Osteoblast (primary cell): ENCODE results near the gene RABEPK. TPM values are rescaled to one million over a fixed set of nuclear protein-coding genes. Genes with fewer than 3 reads are reported as not detected.

Experiments
- DNase-seq: peaks from one replicate; pipeline ENCODE4 v3.0.0; 2011; ENCODE audit warnings: low spot score, mixed read lengths; ENCODE audit not compliant: insufficient read length; ENCODE audit errors: missing footprints
- H2AFZ ChIP-seq: 2 replicates; pipeline ENCODE4 v1.6.0; 2011; ENCODE audit warnings: mild to moderate bottlenecking, low read length
- H3K27ac ChIP-seq: 2 replicates; pipeline ENCODE4 v1.5.1; 2011; ENCODE audit warnings: mild to moderate bottlenecking, low read depth, low read length, moderate library complexity
- H3K27me3 ChIP-seq: 2 replicates; pipeline ENCODE4 v1.6.0; 2012; ENCODE audit warnings: mild to moderate bottlenecking, control low read depth, inconsistent platforms, low read length, moderate library complexity; ENCODE audit not compliant: insufficient read depth
- H3K36me3 ChIP-seq: 2 replicates; pipeline ENCODE4 v1.5.1; 2011; ENCODE audit warnings: mild to moderate bottlenecking, low read length, control low read depth, moderate library complexity; ENCODE audit not compliant: insufficient read depth
- H3K4me1 ChIP-seq: 2 replicates; pipeline ENCODE4 v1.5.1; 2011; ENCODE audit warnings: mild to moderate bottlenecking, low read length, control low read depth, moderate library complexity; ENCODE audit not compliant: insufficient read depth
- H3K4me2 ChIP-seq: 2 replicates; pipeline ENCODE4 v1.6.0; 2011; ENCODE audit warnings: mild to moderate bottlenecking, low read length; ENCODE audit not compliant: insufficient read depth
- H3K4me3 ChIP-seq: fragments of 200-600 bp; sonication (generic); 3 replicates; pipeline ENCODE4 v1.5.1; 2012; ENCODE audit warnings: mild to moderate bottlenecking, low read length, inconsistent platforms; ENCODE audit not compliant: insufficient read depth
- H3K79me2 ChIP-seq: 2 replicates; pipeline ENCODE4 v1.6.0; 2012; ENCODE audit warnings: mild to moderate bottlenecking, low read length, control low read depth, inconsistent platforms; ENCODE audit not compliant: insufficient read depth
- H3K9me3 ChIP-seq: 2 replicates; pipeline ENCODE4 v1.5.1; 2011; ENCODE audit warnings: low read depth, low read length, control low read depth
- H4K20me1 ChIP-seq: 2 replicates; pipeline ENCODE4 v1.6.0; 2012; ENCODE audit warnings: mild to moderate bottlenecking, low read length, control low read depth; ENCODE audit not compliant: insufficient read depth
- total RNA-seq: library from RNA; depleted of rRNA; stranded (reverse); fragments of >200 nt; gene quantifications from 2 replicates; pipeline ENCODE4 v1.2.3, GENCODE V29; 2012
- TF ChIP-seq, protein P1 (sequence below): IDR thresholded peaks from 2 replicates; pipeline ENCODE4 v1.5.1; 2011; ENCODE audit warnings: mild to moderate bottlenecking, low read depth, low read length, moderate library complexity; ENCODE audit errors: extremely low read depth

RABEPK gene
- total RNA-seq, 1 donor = 28.6 TPM

DNA sequence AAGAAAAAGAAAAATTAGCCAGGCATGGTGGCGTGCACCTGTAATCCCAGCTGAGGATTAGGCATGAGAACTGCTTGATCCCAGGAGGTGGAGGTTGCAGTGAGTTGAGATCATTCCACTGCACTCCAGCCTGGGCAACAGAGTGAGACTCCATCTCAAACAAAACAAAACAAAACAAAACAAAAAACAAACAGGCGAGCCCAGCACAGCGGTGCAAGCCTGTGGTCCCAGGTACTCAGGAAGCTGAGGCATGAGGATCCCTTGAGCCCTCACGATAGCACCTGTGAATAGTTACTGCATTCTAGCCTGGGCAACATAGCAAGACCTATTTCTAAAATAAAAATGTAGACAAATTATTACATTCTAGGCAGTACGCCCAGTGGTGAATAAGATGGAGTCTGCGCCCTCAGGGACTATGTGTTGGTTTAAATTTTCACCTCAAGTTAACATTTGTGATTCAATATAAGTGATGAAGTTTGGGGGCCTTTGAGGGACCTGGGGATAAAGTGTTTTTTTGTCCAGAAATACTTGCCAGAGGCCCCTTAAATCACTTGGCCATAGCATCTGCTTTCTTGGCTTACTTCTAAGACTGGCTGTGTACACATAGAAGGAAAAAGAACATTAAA, 57.9 kb downstream of the RABEPK start:
- H3K4me2 ChIP-seq = no peak overlapping the region
- H3K9me3 ChIP-seq = no peaks in the 10 kb centered on the region
- DNase-seq = no peak
- peaks cover 15% of the 10 kb centered on the region for H4K20me1 ChIP-seq
- no peak overlapping the region for H3K27ac ChIP-seq
- no peak overlapping the region for H2AFZ ChIP-seq
- TF ChIP-seq, protein P1, sequence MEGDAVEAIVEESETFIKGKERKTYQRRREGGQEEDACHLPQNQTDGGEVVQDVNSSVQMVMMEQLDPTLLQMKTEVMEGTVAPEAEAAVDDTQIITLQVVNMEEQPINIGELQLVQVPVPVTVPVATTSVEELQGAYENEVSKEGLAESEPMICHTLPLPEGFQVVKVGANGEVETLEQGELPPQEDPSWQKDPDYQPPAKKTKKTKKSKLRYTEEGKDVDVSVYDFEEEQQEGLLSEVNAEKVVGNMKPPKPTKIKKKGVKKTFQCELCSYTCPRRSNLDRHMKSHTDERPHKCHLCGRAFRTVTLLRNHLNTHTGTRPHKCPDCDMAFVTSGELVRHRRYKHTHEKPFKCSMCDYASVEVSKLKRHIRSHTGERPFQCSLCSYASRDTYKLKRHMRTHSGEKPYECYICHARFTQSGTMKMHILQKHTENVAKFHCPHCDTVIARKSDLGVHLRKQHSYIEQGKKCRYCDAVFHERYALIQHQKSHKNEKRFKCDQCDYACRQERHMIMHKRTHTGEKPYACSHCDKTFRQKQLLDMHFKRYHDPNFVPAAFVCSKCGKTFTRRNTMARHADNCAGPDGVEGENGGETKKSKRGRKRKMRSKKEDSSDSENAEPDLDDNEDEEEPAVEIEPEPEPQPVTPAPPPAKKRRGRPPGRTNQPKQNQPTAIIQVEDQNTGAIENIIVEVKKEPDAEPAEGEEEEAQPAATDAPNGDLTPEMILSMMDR = no peak
- no peak overlapping the region for H3K4me3 ChIP-seq
- H3K27me3 ChIP-seq = no peaks in the 10 kb centered on the region
- peaks cover 5% of the 10 kb centered on the region for H3K4me1 ChIP-seq
- H3K79me2 ChIP-seq = peaks cover 17% of the 10 kb centered on the region
- H3K36me3 ChIP-seq = no peaks in the 10 kb centered on the region

DNA sequence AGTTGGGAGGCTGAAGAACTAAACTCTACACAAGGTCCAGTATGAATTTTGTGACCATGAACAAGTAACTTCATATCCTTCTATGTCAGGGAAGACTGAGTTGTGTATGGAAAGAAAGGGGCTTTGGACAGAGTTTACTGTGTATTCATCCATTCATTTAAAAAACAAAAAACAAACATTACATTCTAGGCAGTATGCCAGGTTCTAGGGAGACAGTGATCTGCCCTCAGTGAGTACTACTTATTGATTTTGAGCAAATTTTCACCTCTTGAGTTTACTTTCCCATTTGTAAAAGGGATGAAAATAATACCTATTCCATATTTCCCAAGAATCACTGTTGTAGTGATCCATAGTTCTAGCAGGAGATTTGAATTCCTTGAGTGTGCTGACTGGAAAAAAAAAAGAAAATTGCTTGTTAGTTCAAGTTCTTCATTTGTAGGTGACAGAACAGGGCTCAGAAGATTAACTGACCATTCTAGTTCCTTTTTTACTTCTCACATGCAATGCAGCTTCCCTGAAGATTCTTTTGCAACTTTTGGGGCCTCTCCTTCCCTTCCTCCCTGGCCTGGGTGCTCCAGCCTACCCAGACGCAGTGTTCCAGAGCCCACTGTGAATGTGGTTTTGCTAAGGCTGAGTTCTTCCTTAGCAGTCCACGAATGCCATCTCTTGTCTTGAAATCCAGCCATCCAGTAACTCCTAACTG, 58.6 kb downstream of the RABEPK start:
- Histone ChIP-seq H3K79me2 (peaks cover 24% of the 10 kb centered on the region), H3K4me2 (no peak overlapping the region), H3K4me3 (no peak overlapping the region), H3K9me3 (no peaks in the 10 kb centered on the region), H3K27ac (no peak overlapping the region), H2AFZ (no peak overlapping the region), H3K4me1 (peaks cover 5% of the 10 kb centered on the region), H3K27me3 (no peaks in the 10 kb centered on the region), H3K36me3 (peaks cover under 1% of the 10 kb centered on the region), H4K20me1 (peaks cover 15% of the 10 kb centered on the region)
- DNase-seq = no peak
- TF ChIP-seq, protein P1 = no peak

DNA sequence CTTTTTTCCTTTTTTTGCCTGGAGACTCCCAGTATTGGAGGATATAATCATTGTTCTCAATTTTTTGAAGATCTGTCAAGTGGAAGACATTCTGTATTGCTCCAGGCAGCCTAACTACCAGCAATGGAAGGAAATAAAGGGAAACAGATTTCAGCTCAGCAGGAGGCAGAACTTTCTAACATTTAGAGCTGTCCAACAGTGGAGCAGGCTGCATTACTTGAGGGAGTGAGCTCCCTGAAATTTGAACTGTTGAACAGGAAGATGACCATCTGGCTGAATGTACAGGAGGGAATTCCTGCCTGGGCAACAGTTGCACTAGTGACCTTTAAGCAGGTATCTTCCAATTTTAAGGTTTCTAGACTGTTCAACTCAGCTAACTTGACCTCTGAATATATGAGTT, 60.2 kb downstream of the RABEPK start:
- TF ChIP-seq, protein P1 = no peak
- no peak overlapping the region for H3K4me2 ChIP-seq
- no peak overlapping the region for H3K4me3 ChIP-seq
- H3K79me2 ChIP-seq = peaks cover 39% of the 10 kb centered on the region
- H3K27me3 ChIP-seq = no peaks in the 10 kb centered on the region
- peaks cover 5% of the 10 kb centered on the region for H3K4me1 ChIP-seq
- H3K36me3 ChIP-seq = peaks cover 7% of the 10 kb centered on the region
- DNase-seq = peak; percentile 87
- H2AFZ ChIP-seq = no peak overlapping the region
- H4K20me1 ChIP-seq = peaks cover 17% of the 10 kb centered on the region
- no peaks in the 10 kb centered on the region for H3K9me3 ChIP-seq
- no peak overlapping the region for H3K27ac ChIP-seq

DNA sequence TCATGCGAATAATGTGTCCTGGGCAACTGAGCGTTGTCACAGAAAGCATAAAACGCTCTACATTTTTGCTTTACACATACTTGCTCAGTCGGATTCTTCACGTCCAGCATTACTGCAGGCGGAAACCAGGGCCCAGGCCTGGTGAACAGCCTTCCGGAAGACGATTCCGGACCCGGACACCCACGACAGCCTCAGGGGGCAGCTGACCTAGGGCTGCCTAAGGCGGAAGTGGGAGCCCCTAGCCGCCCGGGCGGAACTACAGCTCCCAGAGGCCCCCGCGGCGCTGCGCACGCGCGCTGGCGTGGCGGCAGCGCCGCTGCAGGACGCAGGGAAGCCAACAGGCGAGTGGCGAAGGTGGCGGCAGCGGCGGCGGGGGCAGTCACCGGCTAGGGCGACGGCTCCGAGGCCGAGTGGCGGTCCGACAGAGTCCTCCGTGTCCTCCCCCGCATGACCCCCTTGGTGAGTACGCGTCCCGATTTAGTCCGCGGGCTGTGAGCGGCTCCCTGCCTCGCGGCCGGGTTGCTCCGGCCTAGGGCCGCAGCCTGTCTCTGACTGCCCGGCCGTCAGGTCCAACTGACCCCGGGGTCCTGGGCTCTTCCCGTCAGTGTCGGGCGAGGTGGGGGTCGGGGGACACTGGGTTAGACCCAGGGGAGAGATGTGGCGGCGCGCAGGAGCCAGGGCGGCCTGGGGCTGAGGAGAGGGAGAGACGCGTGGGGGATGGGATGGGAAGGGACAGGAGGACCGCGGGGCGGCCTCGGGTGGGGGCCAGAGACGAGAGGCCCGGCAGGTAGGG, 61.4 kb downstream of the RABEPK start, which contains the start of gene GAPVD1:
TSS of gene GAPVD1 (plus strand) at position 326 of the 793 bp plus-strand sequence. CDS start 37,096 bp downstream, outside the sequence.
- peak; percentile 99 for DNase-seq
- H3K36me3 ChIP-seq = peaks cover 9% of the 10 kb centered on the region
- no peaks in the 10 kb centered on the region for H3K9me3 ChIP-seq
- H3K27me3 ChIP-seq = no peaks in the 10 kb centered on the region
- TF ChIP-seq, protein P1 = peak; percentile 39
- peak within 1 kb of the TSS; percentile 100 for H3K4me3 ChIP-seq
- peak within 1 kb of the TSS; percentile 90 for H2AFZ ChIP-seq
- H3K79me2 ChIP-seq = peaks cover 47% of the 10 kb centered on the region
- peaks cover 17% of the 10 kb centered on the region for H4K20me1 ChIP-seq
- H3K4me1 ChIP-seq = peaks cover 5% of the 10 kb centered on the region
- H3K27ac ChIP-seq = peak within 1 kb of the TSS; percentile 34
- H3K4me2 ChIP-seq = peak within 1 kb of the TSS; percentile 94
